ENCODE measurements around the gene ZNF831. TPM values are rescaled to one million over a fixed set of nuclear protein-coding genes. Genes with fewer than 3 reads are reported as not detected.

Gene ZNF831
- total RNA-seq, 4 donors from 2014 or later, result 0.20 to 0.30 (median 0.24) TPM

DNA sequence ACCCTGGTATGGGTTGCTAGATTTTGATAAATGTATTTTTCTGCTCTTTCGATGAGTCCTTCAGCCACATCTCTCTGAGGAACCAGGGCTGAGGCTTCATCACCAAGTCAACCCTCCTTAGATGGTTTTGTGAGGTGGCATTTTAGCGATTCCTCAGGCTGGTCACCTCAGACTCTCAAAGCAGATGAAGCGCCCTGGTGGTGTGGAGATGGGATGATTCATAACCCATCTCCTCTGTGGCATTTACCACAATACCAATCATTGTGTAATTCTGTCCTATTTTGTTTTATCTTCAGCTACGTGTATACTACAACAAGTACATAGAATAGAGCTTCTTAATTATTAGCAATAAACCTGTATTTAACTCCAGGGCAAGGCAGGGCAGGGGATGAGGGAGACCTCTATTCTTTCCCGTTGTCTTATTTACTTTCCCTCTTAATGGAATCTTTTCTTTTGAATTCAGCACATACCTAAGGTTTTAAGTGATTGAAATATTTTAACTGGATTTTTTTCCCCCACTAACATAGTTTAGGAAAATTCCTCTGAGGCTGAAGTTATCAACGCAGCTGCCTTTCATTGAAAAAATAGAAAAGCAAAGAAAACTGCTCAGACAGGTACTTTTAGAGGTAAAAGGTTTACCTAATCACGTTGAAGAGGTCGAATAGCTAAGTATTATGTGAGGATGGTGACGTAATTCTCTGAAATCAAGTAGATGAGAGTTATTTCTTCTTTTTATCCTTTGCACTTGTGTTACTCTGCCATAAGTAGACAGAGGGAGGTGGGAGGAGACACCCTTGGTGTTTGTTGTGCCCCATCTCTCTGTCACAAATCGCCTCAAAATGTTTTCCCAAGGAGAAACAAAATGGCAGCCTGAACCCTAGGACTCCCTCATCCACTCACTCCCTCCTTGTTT is 79.3 kb downstream of the ZNF831 start:
- TF ChIP-seq, protein P1, sequence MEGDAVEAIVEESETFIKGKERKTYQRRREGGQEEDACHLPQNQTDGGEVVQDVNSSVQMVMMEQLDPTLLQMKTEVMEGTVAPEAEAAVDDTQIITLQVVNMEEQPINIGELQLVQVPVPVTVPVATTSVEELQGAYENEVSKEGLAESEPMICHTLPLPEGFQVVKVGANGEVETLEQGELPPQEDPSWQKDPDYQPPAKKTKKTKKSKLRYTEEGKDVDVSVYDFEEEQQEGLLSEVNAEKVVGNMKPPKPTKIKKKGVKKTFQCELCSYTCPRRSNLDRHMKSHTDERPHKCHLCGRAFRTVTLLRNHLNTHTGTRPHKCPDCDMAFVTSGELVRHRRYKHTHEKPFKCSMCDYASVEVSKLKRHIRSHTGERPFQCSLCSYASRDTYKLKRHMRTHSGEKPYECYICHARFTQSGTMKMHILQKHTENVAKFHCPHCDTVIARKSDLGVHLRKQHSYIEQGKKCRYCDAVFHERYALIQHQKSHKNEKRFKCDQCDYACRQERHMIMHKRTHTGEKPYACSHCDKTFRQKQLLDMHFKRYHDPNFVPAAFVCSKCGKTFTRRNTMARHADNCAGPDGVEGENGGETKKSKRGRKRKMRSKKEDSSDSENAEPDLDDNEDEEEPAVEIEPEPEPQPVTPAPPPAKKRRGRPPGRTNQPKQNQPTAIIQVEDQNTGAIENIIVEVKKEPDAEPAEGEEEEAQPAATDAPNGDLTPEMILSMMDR (IDR thresholded peaks at IDR 0.05), result no peak
- TF ChIP-seq POLR2A (IDR thresholded peaks at IDR 0.05), result no peak
- DNase-seq (ENCODE audit: low spot score in 2 of 2), result no peak
- intact Hi-C loops (cut with DNase I; ENCODE audit: low total_unique reads), result no loop called here
- WGBS, 2 donors, result 57 to 59% methylated on average over 10 of the region's 10 CpGs
- no peak overlapping the region for H3K4me3 ChIP-seq (ENCODE audit: low read depth, poor library complexity, severe bottlenecking)

DNA sequence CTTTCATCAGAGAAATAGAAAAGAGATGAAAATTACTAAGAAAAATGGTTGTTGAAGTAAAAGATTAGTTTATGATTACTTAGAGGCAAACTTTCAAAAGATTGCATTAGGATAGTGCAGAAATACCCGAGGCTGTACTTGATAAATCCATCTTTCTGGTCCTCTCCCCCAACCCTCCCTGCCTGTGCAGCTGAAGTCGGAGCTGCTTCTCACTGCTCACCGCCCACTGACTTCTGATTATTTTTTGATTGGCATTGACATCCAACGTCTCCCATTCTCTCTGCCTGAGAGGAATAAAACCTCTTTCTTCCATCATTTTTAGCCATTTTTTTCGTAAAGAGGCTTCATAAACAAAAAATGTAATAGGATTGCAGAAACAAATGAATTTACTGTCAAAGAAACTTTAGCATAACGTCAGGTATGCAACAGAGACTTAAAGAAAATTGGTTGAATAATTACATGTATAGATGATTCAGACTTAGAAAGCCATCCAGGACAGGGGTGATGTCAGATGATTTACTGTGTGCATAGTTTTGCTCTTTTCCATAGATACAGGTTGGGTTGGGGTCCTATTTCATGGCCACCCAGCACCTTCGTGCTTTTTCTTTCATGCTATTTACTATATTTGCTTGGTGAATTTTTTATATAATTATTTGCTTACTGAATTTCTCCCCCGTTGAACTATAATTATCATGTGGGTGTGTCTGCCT is 83.2 kb downstream of the ZNF831 start:
- H3K4me3 ChIP-seq (ENCODE audit: low read depth, poor library complexity, severe bottlenecking), result no peak overlapping the region
- DNase-seq (ENCODE audit: low spot score in 2 of 2), result no peak
- TF ChIP-seq, protein P1 (IDR thresholded peaks at IDR 0.05), result no peak
- no peak for TF ChIP-seq POLR2A (IDR thresholded peaks at IDR 0.05)
- 58 to 59% methylated on average over 8 of the region's 8 CpGs for WGBS, 2 donors
- intact Hi-C loops (cut with DNase I; ENCODE audit: low total_unique reads), result no loop called here

DNA sequence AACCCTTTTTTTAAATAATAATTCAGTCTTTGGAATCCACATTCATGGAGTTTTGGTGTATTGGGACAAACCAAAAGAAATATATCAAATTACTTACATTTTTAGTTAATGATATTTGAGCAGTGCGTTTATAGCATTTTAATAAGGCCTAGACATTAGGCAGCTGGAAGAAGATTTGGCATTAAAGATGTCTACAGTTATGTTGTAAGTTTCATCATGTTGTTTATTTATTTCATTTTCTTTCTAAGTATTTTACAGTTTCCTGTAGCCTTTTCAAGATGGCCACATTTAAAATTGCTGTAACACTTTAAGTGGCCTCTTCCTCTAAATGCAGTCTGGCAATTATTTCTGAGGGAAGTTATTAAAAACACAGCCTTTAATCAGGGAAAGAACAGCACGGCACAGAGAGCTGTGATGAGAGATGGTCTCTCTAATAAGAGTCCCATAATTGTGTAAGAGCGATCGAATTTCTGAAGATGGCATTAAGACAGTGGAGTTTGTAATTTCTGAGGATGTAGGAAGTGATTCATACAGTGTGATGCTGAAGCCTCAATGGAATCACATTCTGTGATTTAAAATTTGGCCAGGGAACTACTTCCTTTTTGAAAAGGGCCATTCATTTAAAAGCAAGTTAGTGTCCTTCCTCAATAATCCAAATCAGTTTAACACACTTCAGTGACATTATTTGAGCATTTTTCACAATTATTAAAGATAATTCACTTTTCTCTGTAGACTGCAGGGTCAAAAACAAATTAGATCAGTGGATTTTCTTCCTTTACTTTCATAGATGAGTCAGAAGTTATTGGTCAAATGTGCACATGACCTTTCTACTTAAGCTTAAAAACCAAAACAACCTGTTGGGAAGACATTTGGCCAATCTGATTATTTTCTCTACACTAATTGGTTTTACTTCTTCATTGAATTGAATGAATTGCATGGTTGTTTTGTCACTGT is 84.4 kb downstream of the ZNF831 start:
- intact Hi-C loops (cut with DNase I; ENCODE audit: low total_unique reads), result no loop called here
- TF ChIP-seq, protein P1 (IDR thresholded peaks at IDR 0.05), result no peak
- TF ChIP-seq POLR2A (IDR thresholded peaks at IDR 0.05), result no peak
- H3K4me3 ChIP-seq (ENCODE audit: low read depth, poor library complexity, severe bottlenecking), result no peak overlapping the region
- WGBS, 2 donors, result 64 to 70% methylated on average over 4 of the region's 4 CpGs
- no peak for DNase-seq (ENCODE audit: low spot score in 2 of 2)

DNA sequence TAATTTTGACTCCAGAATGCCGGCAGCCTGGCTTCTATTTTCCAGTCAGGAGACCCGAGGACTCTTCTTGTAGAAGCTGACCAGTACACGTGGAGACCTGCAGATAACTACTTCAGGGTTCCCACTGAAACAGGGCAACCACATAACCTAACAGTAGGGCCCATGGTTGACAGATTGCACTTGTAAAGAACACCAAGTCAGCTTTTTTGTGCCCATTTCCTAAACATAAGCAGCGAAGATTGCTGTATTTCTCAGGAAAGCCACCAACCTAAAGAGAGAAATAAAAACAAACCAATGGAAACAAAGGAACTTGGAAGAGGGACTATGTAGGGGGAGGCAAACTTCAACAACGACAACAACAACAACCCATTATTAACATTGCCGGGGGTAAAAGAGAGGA is 86.7 kb downstream of the ZNF831 start:
- intact Hi-C loops (cut with DNase I; ENCODE audit: low total_unique reads), result no loop called here
- no peak for DNase-seq (ENCODE audit: low spot score in 2 of 2)
- TF ChIP-seq, protein P1 (IDR thresholded peaks at IDR 0.05), result no peak
- TF ChIP-seq POLR2A (IDR thresholded peaks at IDR 0.05), result no peak
- H3K4me3 ChIP-seq (ENCODE audit: low read depth, poor library complexity, severe bottlenecking), result no peak overlapping the region
- 87 to 92% methylated on average over 6 of the region's 6 CpGs for WGBS, 2 donors

DNA sequence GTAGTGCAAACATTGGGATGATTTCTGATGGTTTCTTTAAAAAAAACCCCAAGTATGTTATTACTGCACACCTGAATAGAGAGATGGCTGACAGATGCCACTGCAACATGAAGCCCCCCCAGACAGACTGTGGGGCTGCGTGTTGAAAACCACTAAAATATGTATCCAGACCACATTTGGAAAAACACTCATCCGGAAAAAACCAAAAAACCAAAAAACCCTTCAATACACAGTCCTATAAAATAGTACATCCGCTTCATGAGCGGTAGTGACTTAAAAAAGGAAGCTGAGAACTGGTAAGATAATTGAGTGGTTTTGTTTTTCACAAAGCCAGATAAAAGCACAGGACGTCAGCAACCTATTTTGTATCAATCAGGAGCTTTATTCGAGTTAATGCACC is 89.7 kb downstream of the ZNF831 start:
- TF ChIP-seq POLR2A (IDR thresholded peaks at IDR 0.05), result no peak
- TF ChIP-seq, protein P1 (IDR thresholded peaks at IDR 0.05), result no peak
- WGBS, 2 donors, result 64 to 70% methylated on average over 6 of the region's 6 CpGs

More for the DNA sequence above, 89.7 kb downstream of the ZNF831 start:
- intact Hi-C loops (cut with DNase I; ENCODE audit: low total_unique reads), result no loop called here
- no peak overlapping the region for H3K4me3 ChIP-seq (ENCODE audit: low read depth, poor library complexity, severe bottlenecking)
- DNase-seq (ENCODE audit: low spot score in 2 of 2), result no peak

Measured in lower leg skin (tissue), 4 donors.